Loucy (cell line): ENCODE results near the gene NRP1.

Source experiments
- EZH2phosphoT487 ChIP-seq: fragments of 200-600 bp; IDR thresholded peaks from 2 replicates; pipeline ENCODE4 v1.6.1; 2018; ENCODE audit warnings: antibody characterized with exemption, mild to moderate bottlenecking, moderate library complexity, borderline replicate concordance
- TF ChIP-seq, protein P1 (sequence below): fragments of 200-600 bp; sonication (generic); conservative IDR thresholded peaks from 2 replicates; pipeline ENCODE4 v1.5.1; 2014; ENCODE audit warnings: mild to moderate bottlenecking, antibody characterized with exemption, low read length

DNA sequence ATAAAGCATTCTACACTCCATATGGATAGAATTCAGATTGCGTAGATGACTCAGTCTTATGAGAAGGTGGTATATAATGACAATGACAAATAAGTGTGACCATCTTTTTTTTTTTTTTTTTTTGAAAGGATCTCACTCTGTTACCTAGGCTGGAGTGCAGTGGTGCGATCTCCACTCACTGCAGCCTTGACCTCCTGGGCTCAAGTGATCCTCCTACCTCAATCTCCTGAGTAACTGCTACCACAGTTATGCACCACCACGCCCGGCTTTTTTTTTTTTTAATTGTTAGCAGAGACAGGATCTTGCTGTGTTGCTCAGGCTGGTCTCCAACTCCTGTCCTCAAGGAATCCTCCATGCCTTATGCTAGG lies 43.2 kb upstream of the NRP1 start:
- TF ChIP-seq, protein P1, sequence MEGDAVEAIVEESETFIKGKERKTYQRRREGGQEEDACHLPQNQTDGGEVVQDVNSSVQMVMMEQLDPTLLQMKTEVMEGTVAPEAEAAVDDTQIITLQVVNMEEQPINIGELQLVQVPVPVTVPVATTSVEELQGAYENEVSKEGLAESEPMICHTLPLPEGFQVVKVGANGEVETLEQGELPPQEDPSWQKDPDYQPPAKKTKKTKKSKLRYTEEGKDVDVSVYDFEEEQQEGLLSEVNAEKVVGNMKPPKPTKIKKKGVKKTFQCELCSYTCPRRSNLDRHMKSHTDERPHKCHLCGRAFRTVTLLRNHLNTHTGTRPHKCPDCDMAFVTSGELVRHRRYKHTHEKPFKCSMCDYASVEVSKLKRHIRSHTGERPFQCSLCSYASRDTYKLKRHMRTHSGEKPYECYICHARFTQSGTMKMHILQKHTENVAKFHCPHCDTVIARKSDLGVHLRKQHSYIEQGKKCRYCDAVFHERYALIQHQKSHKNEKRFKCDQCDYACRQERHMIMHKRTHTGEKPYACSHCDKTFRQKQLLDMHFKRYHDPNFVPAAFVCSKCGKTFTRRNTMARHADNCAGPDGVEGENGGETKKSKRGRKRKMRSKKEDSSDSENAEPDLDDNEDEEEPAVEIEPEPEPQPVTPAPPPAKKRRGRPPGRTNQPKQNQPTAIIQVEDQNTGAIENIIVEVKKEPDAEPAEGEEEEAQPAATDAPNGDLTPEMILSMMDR = no peak
- TF ChIP-seq EZH2phosphoT487 = no peak
